ACC112 (cell line): ENCODE data around the gene SEC62.
"Not testable (repeated sequence)": the region's sequence is repeated elsewhere in the genome, so short reads cannot be mapped to it uniquely, and the experiment has no call there.

Source experiments
- H2AFZ ChIP-seq: fragments of 200-600 bp; sonication (generic); one replicate; pipeline ENCODE4 v1.6.0; 2017; ENCODE audit warnings: antibody characterized with exemption, low read length; ENCODE audit not compliant: unreplicated experiment
- H3K27ac ChIP-seq: fragments of 200-600 bp; sonication (generic); 2 replicates; pipeline ENCODE4 v1.5.1; 2014; ENCODE audit warnings: low read depth, mild to moderate bottlenecking, antibody characterized with exemption, low read length, moderate library complexity
- H3K27me3 ChIP-seq: fragments of 200-600 bp; sonication (generic); 2 replicates; pipeline ENCODE4 v1.6.1; 2014; ENCODE audit warnings: mild to moderate bottlenecking, antibody characterized with exemption, low read length, moderate library complexity, mixed read lengths; ENCODE audit not compliant: insufficient read depth
- H3K36me3 ChIP-seq: fragments of 200-600 bp; sonication (generic); 2 replicates; pipeline ENCODE4 v1.6.1; 2016; ENCODE audit warnings: mild to moderate bottlenecking, antibody characterized with exemption, low read length, moderate library complexity, mixed read lengths; ENCODE audit not compliant: insufficient read depth
- H3K4me1 ChIP-seq: fragments of 200-600 bp; sonication (generic); one replicate; pipeline ENCODE4 v1.6.1; 2016; ENCODE audit warnings: low read length, mixed read lengths; ENCODE audit not compliant: insufficient read depth, unreplicated experiment, control insufficient read depth
- H3K4me3 ChIP-seq: fragments of 200-600 bp; sonication (generic); 2 replicates; pipeline ENCODE4 v1.5.1; 2014; ENCODE audit warnings: mild to moderate bottlenecking, low read depth, low read length
- H3K79me2 ChIP-seq: fragments of 200-600 bp; sonication (generic); one replicate; pipeline ENCODE4 v1.6.0; 2016; ENCODE audit warnings: low read length; ENCODE audit not compliant: control insufficient read depth, unreplicated experiment, insufficient read depth

Gene SEC62

GRCh38 chr3:169998668-169999131, 32.1 kb downstream of the SEC62 start:
- Histone ChIP-seq H3K36me3 (peaks cover 23% of the 10 kb centered on the region), H2AFZ (no peak overlapping the region), H3K4me3 (no peak overlapping the region)

GRCh38 chr3:169999433-169999832, 32.8 kb downstream of the SEC62 start:
- Histone ChIP-seq H3K4me1 (peaks cover 7% of the 10 kb centered on the region), H3K4me3 (no peak overlapping the region), H2AFZ (no peak overlapping the region), H3K27me3 (no peaks in the 10 kb centered on the region), H3K27ac (peak overlapping the region; percentile 34), H3K36me3 (peaks cover 19% of the 10 kb centered on the region), H3K79me2 (no peaks in the 10 kb centered on the region)

More at GRCh38 chr3:169998668-169999131, 32.1 kb downstream of the SEC62 start:
- peak overlapping the region; percentile 48 for H3K27ac ChIP-seq
- H3K27me3 ChIP-seq: no peaks in the 10 kb centered on the region
- H3K4me1 ChIP-seq: peaks cover 7% of the 10 kb centered on the region
- no peaks in the 10 kb centered on the region for H3K79me2 ChIP-seq

GRCh38 chr3:170000051-170000450, 33.4 kb downstream of the SEC62 start:
- H3K27me3 ChIP-seq: no peaks in the 10 kb centered on the region
- H2AFZ ChIP-seq: no peak overlapping the region
- H3K27ac ChIP-seq: no peak overlapping the region
- peaks cover 16% of the 10 kb centered on the region; the same call in 1 of the 2 replicates for H3K36me3 ChIP-seq
- no peak overlapping the region for H3K4me3 ChIP-seq
- H3K79me2 ChIP-seq: no peaks in the 10 kb centered on the region
- H3K4me1 ChIP-seq: peaks cover 7% of the 10 kb centered on the region

GRCh38 chr3:170002231-170002630, 35.6 kb downstream of the SEC62 start:
- Histone ChIP-seq H3K4me3 (no peak overlapping the region), H3K27ac (no peak overlapping the region), H3K79me2 (no peaks in the 10 kb centered on the region), H3K36me3 (peaks cover 5% of the 10 kb centered on the region; the same call in 1 of the 2 replicates), H3K27me3 (no peaks in the 10 kb centered on the region), H3K4me1 (peaks cover 7% of the 10 kb centered on the region), H2AFZ (no peak overlapping the region)

- Histone ChIP-seq H3K79me2 (no peaks in the 10 kb centered on the region), H2AFZ (no peak overlapping the region), H3K27ac (no peak overlapping the region), H3K27me3 (no peaks in the 10 kb centered on the region), H3K4me3 (no peak overlapping the region), H3K36me3 (peaks cover 5% of the 10 kb centered on the region; the same call in 1 of the 2 replicates), H3K4me1 (peaks cover 7% of the 10 kb centered on the region)
Measured at GRCh38 chr3:170002879-170003278, 36.3 kb downstream of the SEC62 start.

GRCh38 chr3:170003881-170004356, 37.3 kb downstream of the SEC62 start:
- H3K79me2 ChIP-seq: no peaks in the 10 kb centered on the region
- H3K36me3 ChIP-seq: peaks cover 5% of the 10 kb centered on the region; the same call in 1 of the 2 replicates
- no peaks in the 10 kb centered on the region for H3K27me3 ChIP-seq
- H2AFZ ChIP-seq: no peak overlapping the region
- H3K4me1 ChIP-seq: peaks cover 4% of the 10 kb centered on the region
- H3K4me3 ChIP-seq: no peak overlapping the region
- no peak overlapping the region for H3K27ac ChIP-seq

- Histone ChIP-seq H3K27ac (no peak overlapping the region), H3K4me3 (no peak overlapping the region), H3K4me1 (no peaks in the 10 kb centered on the region), H3K36me3 (no peaks in the 10 kb centered on the region), H3K27me3 (no peaks in the 10 kb centered on the region), H2AFZ (peak overlapping the region; percentile 16), H3K79me2 (no peaks in the 10 kb centered on the region)
Measured at GRCh38 chr3:170007031-170007663, 40.5 kb downstream of the SEC62 start.

- no peak overlapping the region for H3K4me3 ChIP-seq
- H3K4me1 ChIP-seq: no peaks in the 10 kb centered on the region
- H2AFZ ChIP-seq: no peak overlapping the region
- no peaks in the 10 kb centered on the region for H3K79me2 ChIP-seq
- no peak overlapping the region for H3K27ac ChIP-seq
- H3K27me3 ChIP-seq: no peaks in the 10 kb centered on the region
- no peaks in the 10 kb centered on the region for H3K36me3 ChIP-seq
Measured at GRCh38 chr3:170010498-170010897, 43.9 kb downstream of the SEC62 start.

GRCh38 chr3:170012683-170013400, 46.2 kb downstream of the SEC62 start:
- Histone ChIP-seq H3K4me1 (no peaks in the 10 kb centered on the region), H3K36me3 (no peaks in the 10 kb centered on the region), H3K79me2 (no peaks in the 10 kb centered on the region), H3K4me3 (no peak overlapping the region), H2AFZ (peak overlapping the region; percentile 45), H3K27me3 (peaks cover 4% of the 10 kb centered on the region; the same call in 1 of the 2 replicates), H3K27ac (no peak overlapping the region)

- Histone ChIP-seq H2AFZ (no peak overlapping the region), H3K4me1 (no peaks in the 10 kb centered on the region), H3K36me3 (no peaks in the 10 kb centered on the region), H3K79me2 (no peaks in the 10 kb centered on the region), H3K27me3 (peaks cover 4% of the 10 kb centered on the region; the same call in 1 of the 2 replicates), H3K27ac (no peak overlapping the region), H3K4me3 (no peak overlapping the region)
Measured at GRCh38 chr3:170016057-170016456, 49.5 kb downstream of the SEC62 start.

GRCh38 chr3:170019306-170019705, 52.7 kb downstream of the SEC62 start:
- not testable (repeated sequence) for H3K79me2 ChIP-seq, H3K27ac ChIP-seq, H2AFZ ChIP-seq, H3K27me3 ChIP-seq, H3K4me1 ChIP-seq, H3K36me3 ChIP-seq, H3K4me3 ChIP-seq
